ENCODE results near the gene BCKDHA.

Gene BCKDHA

GRCh38 chr19:41398050-41398418 lies 416 bp downstream of the BCKDHA start:
- Histone ChIP-seq H3K4me1 (ENCODE audit: low read length) (peaks cover 14% of the 10 kb centered on the region), H3K4me2 (ENCODE audit: low read depth, low read length) (peak overlapping the region; percentile 98), H3K9me3 (replicated peaks; ENCODE audit: insufficient read depth, low read length) (no peaks in the 10 kb centered on the region), H3K79me2 (ENCODE audit: low read length) (peaks cover 57% of the 10 kb centered on the region), H3K27me3 (replicated peaks; ENCODE audit: insufficient read depth, low read length) (no peaks in the 10 kb centered on the region), H3K36me3 (replicated peaks; ENCODE audit: insufficient read depth, low read length) (no peaks in the 10 kb centered on the region), H3K4me3 (ENCODE audit: low read length) (peak overlapping the region; percentile 98), H3F3A (ENCODE audit: insufficient read depth, low read length) (no peaks in the 10 kb centered on the region), H4K20me1 (ENCODE audit: insufficient read depth, low read length) (no peaks in the 10 kb centered on the region), H3K9ac (ENCODE audit: low read length) (peak overlapping the region; percentile 98), H2AFZ (ENCODE audit: low read length) (peak overlapping the region; percentile 69), H3K9me2 (replicated peaks; ENCODE audit: insufficient read depth, low read length) (no peaks in the 10 kb centered on the region), H3K27ac (ENCODE audit: low read length) (peak overlapping the region; percentile 77)
- no peak for DNase-seq
- no peak for TF ChIP-seq CTCF (IDR thresholded peaks at IDR 0.05; ENCODE audit: low read length)
- TF ChIP-seq EZH2 (optimal IDR thresholded peaks at IDR 0.05; ENCODE audit: low read depth, low read length) = no peak
- TF ChIP-seq EZH2phosphoT487 (IDR thresholded peaks at IDR 0.05; ENCODE audit: low read length) = no peak

- Histone ChIP-seq H3K27ac (ENCODE audit: low read length) (peak overlapping the region; percentile 77; the same call in 1 of the 2 replicates), H2AFZ (ENCODE audit: low read length) (no peak overlapping the region), H3K9me2 (replicated peaks; ENCODE audit: insufficient read depth, low read length) (no peaks in the 10 kb centered on the region), H3K9me3 (replicated peaks; ENCODE audit: insufficient read depth, low read length) (no peaks in the 10 kb centered on the region), H3K27me3 (replicated peaks; ENCODE audit: insufficient read depth, low read length) (no peaks in the 10 kb centered on the region), H4K20me1 (ENCODE audit: insufficient read depth, low read length) (no peaks in the 10 kb centered on the region), H3K4me2 (ENCODE audit: low read depth, low read length) (peak overlapping the region; percentile 98), H3K4me3 (ENCODE audit: low read length) (peak overlapping the region; percentile 98), H3F3A (ENCODE audit: insufficient read depth, low read length) (no peaks in the 10 kb centered on the region), H3K4me1 (ENCODE audit: low read length) (peaks cover 14% of the 10 kb centered on the region), H3K79me2 (ENCODE audit: low read length) (peaks cover 54% of the 10 kb centered on the region), H3K36me3 (replicated peaks; ENCODE audit: insufficient read depth, low read length) (no peaks in the 10 kb centered on the region), H3K9ac (ENCODE audit: low read length) (peak overlapping the region; percentile 98)
- TF ChIP-seq CTCF (IDR thresholded peaks at IDR 0.05; ENCODE audit: low read length) (no peak), EZH2phosphoT487 (IDR thresholded peaks at IDR 0.05; ENCODE audit: low read length) (no peak), EZH2 (optimal IDR thresholded peaks at IDR 0.05; ENCODE audit: low read depth, low read length) (no peak)
- DNase-seq = no peak
Observed at GRCh38 chr19:41398598-41398997, 980 bp downstream of the BCKDHA start.

GRCh38 chr19:41399091-41399490 lies 1.5 kb downstream of the BCKDHA start:
- H3K9ac ChIP-seq (ENCODE audit: low read length) = peak overlapping the region; percentile 98; the same call in 1 of the 2 replicates
- no peaks in the 10 kb centered on the region for H3K9me2 ChIP-seq (replicated peaks; ENCODE audit: insufficient read depth, low read length)
- TF ChIP-seq EZH2 (optimal IDR thresholded peaks at IDR 0.05; ENCODE audit: low read depth, low read length) (no peak), EZH2phosphoT487 (IDR thresholded peaks at IDR 0.05; ENCODE audit: low read length) (no peak), CTCF (IDR thresholded peaks at IDR 0.05; ENCODE audit: low read length) (no peak)
- no peaks in the 10 kb centered on the region for H3K36me3 ChIP-seq (replicated peaks; ENCODE audit: insufficient read depth, low read length)
- H3K27ac ChIP-seq (ENCODE audit: low read length) = no peak overlapping the region
- no peaks in the 10 kb centered on the region for H4K20me1 ChIP-seq (ENCODE audit: insufficient read depth, low read length)
- peaks cover 49% of the 10 kb centered on the region for H3K79me2 ChIP-seq (ENCODE audit: low read length)
- peaks cover 14% of the 10 kb centered on the region for H3K4me1 ChIP-seq (ENCODE audit: low read length)
- H3K9me3 ChIP-seq (replicated peaks; ENCODE audit: insufficient read depth, low read length) = no peaks in the 10 kb centered on the region
- DNase-seq = no peak
- no peaks in the 10 kb centered on the region for H3K27me3 ChIP-seq (replicated peaks; ENCODE audit: insufficient read depth, low read length)
- no peak overlapping the region for H2AFZ ChIP-seq (ENCODE audit: low read length)
- no peaks in the 10 kb centered on the region for H3F3A ChIP-seq (ENCODE audit: insufficient read depth, low read length)
- H3K4me2 ChIP-seq (ENCODE audit: low read depth, low read length) = peak overlapping the region; percentile 98
- H3K4me3 ChIP-seq (ENCODE audit: low read length) = peak overlapping the region; percentile 98; the same call in 1 of the 2 replicates

Data from MM.1S (cell line).